GM21825 (cell line): ENCODE results near the gene DRC7.

Experiments
- ATAC-seq: cut with Tn5 transposase; IDR thresholded peaks from one replicate; pipeline ENCODE4 v1.9.1; 2021; ENCODE audit warnings: mild to moderate bottlenecking, moderate library complexity; ENCODE audit not compliant: unreplicated experiment

DRC7 gene

GRCh38 chr16:57676553-57677085, 18.0 kb upstream of the DRC7 start:
- ATAC-seq: no peak

DNA sequence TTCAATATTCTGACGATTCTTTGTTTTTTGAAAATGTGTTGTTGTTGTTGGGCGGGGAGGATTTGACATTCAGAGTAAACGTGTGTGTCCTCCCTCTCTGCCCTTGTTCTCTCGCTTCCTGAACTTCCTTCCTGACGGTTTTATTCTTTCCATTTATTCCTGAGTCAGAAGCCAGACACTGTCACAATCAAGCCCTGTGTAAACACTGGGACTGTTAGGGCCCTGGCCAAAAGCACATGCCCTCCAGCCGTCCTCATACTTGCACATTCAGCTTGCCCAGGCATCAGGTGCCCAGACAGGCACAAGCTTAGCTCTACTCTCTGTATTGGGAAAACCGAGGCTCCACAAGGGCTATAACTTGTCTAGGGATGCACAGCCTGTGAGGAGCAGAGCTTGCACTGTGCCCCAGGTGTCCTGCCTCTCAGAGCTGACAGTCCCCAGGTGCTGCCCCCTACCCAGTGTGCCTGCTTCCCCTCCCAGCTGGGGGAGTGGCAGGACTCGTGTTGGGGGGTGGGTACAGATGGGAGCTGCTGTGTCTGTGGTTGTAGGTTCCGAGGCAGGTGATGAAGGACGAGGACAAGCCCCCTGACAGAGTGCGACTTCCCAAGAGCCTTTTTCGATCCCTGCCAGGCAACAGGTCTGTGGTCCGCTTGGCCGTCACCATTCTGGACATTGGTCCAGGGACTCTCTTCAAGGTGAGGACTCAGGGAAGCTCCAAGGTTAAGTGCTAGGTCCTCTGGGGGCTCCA, 16.8 kb upstream of the DRC7 start:
- no peak for ATAC-seq

GRCh38 chr16:57679016-57679415, 15.6 kb upstream of the DRC7 start:
- no peak for ATAC-seq

- ATAC-seq: no peak
Measured at GRCh38 chr16:57679767-57680482, 14.7 kb upstream of the DRC7 start.

GRCh38 chr16:57680842-57681375, 13.7 kb upstream of the DRC7 start:
- ATAC-seq: no peak

DNA sequence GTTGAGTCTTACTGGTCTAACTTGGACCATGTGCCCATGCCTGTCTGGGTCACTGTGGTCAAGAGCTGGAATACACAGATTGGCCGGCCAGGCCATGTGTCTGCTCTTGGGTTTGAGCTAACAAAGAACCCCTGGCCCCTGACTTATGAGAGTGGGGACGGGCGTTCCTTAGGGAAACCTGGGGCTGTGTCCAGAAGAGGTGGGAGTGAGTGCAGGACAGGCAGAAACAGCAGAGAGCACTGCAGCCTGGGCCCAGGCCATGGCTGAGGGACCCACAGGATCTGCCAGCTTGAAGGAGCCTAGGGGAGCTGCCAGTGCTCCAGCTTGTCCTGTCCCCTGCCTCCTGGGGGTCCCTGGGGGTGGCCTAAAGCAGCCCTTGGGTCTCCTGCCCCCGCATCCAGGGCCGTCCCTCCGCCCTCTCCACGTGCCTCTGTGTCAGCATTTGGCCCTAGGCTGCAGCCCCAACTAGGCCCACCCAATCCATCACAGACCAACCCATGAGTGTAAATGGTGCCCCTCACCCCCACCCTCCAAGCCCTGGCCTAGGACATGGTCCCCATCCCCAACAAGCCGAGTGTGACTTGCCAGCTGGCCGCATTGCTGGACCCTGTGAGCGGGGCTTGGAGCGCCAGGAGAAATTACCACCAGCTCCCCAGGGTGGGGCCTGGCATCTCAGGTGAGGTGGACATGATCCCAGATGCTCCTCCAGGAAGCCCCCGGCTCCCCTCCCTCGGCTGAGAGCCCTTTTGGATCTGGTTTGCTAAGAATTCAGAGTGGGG, 12.5 kb upstream of the DRC7 start:
- ATAC-seq: no peak

GRCh38 chr16:57682809-57683635, 11.6 kb upstream of the DRC7 start:
- ATAC-seq: no peak

DNA sequence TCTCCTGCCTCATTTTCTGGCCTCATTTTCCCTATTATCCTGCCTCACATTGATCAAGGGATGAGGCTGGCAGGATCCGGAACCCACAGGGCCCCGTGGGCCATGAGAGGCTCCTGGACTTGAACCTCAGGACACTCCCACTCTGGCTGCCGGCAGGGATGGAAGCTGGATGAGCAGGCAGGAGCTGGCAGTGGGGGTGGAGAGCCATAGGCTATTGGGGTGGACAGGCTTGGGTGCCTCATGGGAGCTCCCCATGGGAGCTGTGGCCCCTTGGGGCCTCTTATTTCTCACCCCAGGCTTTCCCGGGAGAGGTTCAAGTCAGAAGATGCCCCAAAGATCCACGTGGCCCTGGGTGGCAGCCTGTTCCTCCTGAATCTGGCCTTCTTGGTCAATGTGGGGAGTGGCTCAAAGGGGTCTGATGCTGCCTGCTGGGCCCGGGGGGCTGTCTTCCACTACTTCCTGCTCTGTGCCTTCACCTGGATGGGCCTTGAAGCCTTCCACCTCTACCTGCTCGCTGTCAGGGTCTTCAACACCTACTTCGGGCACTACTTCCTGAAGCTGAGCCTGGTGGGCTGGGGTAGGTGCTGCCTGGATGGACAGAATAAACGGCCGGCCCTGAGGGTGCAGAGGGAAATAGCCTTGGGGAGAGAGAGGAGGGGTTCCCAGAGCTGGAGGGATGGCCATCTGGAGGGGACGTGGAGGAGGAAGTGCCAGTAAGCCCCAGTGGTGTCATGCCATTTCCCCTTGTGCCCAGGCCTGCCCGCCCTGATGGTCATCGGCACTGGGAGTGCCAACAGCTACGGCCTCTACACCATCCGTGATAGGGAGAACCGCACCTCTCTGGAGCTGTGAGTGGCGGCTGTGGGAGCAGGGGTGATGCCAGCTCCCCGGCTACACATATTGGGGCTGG, 10.7 kb upstream of the DRC7 start:
- ATAC-seq: no peak

GRCh38 chr16:57684626-57685358, 9.8 kb upstream of the DRC7 start:
- no peak for ATAC-seq

GRCh38 chr16:57685633-57686032, 9.0 kb upstream of the DRC7 start:
- no peak for ATAC-seq

DNA sequence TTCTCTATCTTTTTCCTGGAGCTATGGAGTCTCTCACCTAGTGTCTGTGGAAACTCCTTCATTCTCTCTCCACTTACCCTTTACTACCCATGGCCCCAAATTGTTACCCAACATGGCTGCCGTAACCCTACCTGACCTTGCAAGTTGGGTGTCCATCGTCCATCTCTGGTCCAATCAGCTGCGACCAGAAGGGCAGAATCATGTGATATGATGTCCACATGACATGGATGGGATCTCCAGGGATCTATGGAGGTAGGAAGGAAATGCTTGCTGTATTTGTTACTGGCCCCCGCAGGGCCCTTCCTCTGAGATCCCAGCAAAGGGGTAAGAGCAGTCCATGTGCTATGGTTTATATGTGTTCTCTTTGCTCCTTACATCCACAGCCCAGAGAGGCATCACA, 8.0 kb upstream of the DRC7 start:
- ATAC-seq: no peak

DNA sequence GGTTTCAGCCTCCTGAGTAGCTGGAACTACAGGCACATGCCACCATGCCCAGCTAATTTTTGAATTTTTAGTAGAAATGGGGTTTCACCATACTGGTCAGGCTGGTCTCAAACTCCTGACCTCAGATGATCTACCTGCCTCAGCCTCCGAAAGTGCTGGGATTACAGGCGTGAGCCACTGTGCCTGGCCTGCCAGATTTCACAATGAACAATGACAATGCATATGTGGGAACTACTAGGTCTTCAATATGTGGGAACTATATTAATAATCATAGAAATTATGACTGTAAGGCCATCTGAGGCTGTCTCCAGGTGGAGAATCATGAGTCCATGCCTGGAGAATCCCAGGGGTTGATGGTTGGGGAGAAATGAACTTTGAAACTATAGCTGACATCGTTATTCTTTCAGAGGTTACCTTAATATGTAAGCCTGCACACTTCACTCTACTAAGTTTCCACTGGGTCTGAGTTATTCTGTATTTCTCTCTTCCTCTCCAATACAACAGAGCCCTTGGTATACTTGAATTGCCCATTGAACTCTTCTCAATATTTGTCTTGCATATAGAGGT, 7.2 kb upstream of the DRC7 start:
- no peak for ATAC-seq

DNA sequence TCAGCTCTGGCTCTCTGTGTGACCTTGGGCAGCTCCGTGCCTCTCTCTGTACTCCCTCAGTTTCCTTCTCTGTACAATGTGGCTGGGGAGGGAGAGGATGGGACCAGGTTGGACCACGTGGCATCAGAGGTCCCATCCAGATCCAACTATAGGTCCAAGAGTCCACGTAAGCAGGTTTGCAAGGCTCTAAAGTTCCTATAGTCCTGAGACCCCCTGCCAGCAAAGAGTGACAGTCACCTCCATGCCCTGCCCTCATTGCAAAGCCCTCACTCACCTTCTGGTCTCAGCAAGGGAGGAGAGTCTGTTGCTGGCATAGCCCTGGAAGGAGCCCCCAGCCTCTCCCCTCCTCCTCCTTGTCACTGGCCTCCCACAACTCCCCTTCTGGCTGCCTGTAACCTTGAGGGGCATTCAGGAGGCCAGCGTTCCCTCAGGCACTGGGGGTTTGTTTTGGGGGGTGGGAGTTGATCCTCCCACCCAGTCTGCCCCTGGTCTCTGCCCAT, 6.1 kb upstream of the DRC7 start:
- ATAC-seq: no peak

- no peak for ATAC-seq
Measured at GRCh38 chr16:57688987-57689761, 5.4 kb upstream of the DRC7 start.

DNA sequence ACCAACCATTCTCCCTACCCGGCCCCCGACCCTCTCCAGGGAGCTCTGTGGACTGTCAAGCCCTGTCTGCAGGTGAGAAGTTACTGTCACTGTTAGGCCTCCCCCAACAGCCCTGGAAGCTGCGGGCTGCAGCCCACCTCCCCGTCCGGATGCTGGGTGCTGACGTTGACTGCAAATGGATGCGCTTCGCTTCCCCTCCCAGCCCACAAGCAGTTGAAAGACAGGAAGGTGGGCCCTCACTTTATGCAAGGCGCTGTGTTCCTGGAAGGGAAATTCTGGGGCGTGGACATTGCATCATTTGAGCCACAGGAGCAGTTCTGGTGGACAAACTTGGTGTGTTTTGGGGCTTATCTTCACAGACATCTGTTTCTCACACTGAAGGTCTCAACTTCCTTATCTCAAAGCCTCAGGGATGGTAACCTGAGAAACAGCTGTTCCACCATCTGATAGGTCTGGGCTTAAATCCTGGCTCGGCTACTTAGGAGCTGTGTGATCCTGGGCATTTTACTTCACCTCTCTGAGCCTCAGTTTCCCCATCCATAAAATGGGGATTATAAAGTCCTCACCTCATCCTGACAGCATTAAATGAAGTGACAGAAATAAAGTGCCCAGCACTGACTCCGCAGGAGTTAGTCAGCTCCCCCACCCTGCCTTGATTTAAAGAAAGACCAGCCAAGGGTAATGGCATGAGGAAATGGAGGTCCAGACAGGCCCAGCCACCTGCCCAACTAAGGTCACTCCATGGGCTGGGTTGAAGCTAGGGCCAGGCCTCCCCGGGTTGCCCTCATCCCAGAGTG, 4.6 kb upstream of the DRC7 start:
- peak; percentile 65 for ATAC-seq

DNA sequence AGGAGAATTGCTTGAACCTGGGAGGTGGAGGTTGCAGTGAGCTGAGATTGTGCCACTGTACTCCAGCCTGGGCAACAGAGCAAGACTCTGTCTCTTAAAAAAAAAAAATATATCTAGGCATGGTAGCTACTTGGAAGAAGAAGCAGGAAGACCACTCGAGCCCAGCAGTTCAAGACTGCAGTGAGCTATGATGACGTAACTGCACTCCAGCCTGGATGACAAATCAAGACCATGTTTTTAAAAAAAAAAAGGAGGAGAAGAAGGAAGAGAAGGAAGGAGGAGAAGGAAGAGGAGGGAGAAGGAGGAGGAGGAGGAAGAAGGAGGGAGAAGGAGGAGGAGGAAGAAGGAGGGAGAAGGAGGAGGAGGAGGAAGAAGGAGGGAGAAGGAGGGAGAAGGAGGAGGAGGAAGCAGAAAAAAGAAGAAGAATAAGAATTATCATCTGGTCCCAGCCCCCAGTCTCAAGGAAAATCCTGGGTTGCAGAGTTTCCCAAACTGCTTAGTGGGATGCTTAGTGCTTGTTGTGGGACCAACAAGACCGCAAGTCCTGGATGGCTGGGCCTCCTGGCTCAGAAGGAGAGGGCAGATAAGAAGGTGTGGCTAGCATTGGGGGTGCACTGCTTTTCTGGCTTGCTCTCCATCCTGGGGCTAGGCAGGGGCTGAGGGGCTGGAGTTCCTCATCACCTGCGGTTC, 3.7 kb upstream of the DRC7 start:
- ATAC-seq: no peak
